Neural progenitor cell (in vitro differentiated cells): ENCODE data around the gene CDK1. TPM values are rescaled to one million over a fixed set of nuclear protein-coding genes. Genes with fewer than 3 reads are reported as not detected.

ENCODE experiments used
- DNase-seq: peaks from one replicate; pipeline ENCODE4 v3.0.0-alpha.2; 2016; ENCODE audit warnings: low spot score
- H2AFZ ChIP-seq: fragments of 200-600 bp; sonication (generic); replicated peaks from 2 replicates; pipeline ENCODE4 v1.6.1; 2016; ENCODE audit warnings: antibody characterized with exemption
- H3F3A ChIP-seq: fragments of 200-600 bp; sonication (generic); 2 replicates; pipeline ENCODE4 v1.6.1; 2016; ENCODE audit warnings: antibody characterized with exemption, low read depth
- H3K27ac ChIP-seq: fragments of 200-600 bp; sonication (generic); 2 replicates; pipeline ENCODE4 v1.5.1; 2016; ENCODE audit warnings: mild to moderate bottlenecking
- H3K27me3 ChIP-seq: fragments of 200-600 bp; sonication (generic); 2 replicates; pipeline ENCODE4 v1.6.1; 2016; ENCODE audit warnings: mild to moderate bottlenecking, moderate library complexity
- H3K36me3 ChIP-seq: fragments of 200-600 bp; sonication (generic); 2 replicates; pipeline ENCODE4 v1.5.1; 2016
- H3K4me1 ChIP-seq: fragments of 200-600 bp; sonication (generic); 2 replicates; pipeline ENCODE4 v1.6.1; 2016; ENCODE audit warnings: mixed run types
- H3K4me2 ChIP-seq: fragments of 200-600 bp; sonication (generic); 2 replicates; pipeline ENCODE4 v1.6.1; 2016
- H3K4me3 ChIP-seq: fragments of 200-600 bp; sonication (generic); 2 replicates; pipeline ENCODE4 v1.5.1; 2016
- H3K79me2 ChIP-seq: fragments of 200-600 bp; sonication (generic); 2 replicates; pipeline ENCODE4 v1.6.1; 2016; ENCODE audit warnings: low read depth
- H3K9ac ChIP-seq: fragments of 200-600 bp; sonication (generic); 2 replicates; pipeline ENCODE4 v1.6.1; 2016
- H3K9me3 ChIP-seq: fragments of 200-600 bp; sonication (generic); 2 replicates; pipeline ENCODE4 v1.5.1; 2016; ENCODE audit warnings: low read depth
- H4K20me1 ChIP-seq: fragments of 200-600 bp; sonication (generic); 2 replicates; pipeline ENCODE4 v1.6.1; 2016; ENCODE audit warnings: low read depth
- H3K27ac Mint-ChIP-seq: 3 replicates; pipeline ENCODE4 v1.8.0; 2021; ENCODE audit warnings: mixed read lengths
- H3K27me3 Mint-ChIP-seq: 2 replicates; pipeline ENCODE4 v1.8.0; 2022; ENCODE audit warnings: low read depth, mild to moderate bottlenecking, inconsistent platforms, moderate library complexity, mixed read lengths; ENCODE audit not compliant: insufficient read depth
- H3K36me3 Mint-ChIP-seq: 3 replicates; pipeline ENCODE4 v1.8.0; 2021; ENCODE audit warnings: mixed read lengths
- H3K4me1 Mint-ChIP-seq: 3 replicates; pipeline ENCODE4 v1.8.0; 2021; ENCODE audit warnings: mixed read lengths
- H3K4me3 Mint-ChIP-seq: 3 replicates; pipeline ENCODE4 v1.8.0; 2021; ENCODE audit warnings: mild to moderate bottlenecking, moderate library complexity, mixed read lengths
- H3K9me3 Mint-ChIP-seq: 3 replicates; pipeline ENCODE4 v1.8.0; 2020; ENCODE audit warnings: mixed read lengths
- EZH2 ChIP-seq: fragments of 200-600 bp; sonication (generic); IDR thresholded peaks from 2 replicates; pipeline ENCODE4 v1.6.1; 2017; ENCODE audit warnings: antibody characterized with exemption, mild to moderate bottlenecking, moderate library complexity
- EZH2phosphoT487 ChIP-seq: fragments of 200-600 bp; sonication (generic); IDR thresholded peaks from 2 replicates; pipeline ENCODE4 v1.6.1; 2017; ENCODE audit warnings: antibody characterized with exemption
- total RNA-seq: library from RNA; depleted of rRNA; stranded (reverse); fragments of >200 nt; gene quantifications from 2 replicates; pipeline ENCODE4 v1.2.3, GENCODE V29; 2015; ENCODE audit warnings: low replicate concordance
- TF ChIP-seq, protein P1 (sequence below): fragments of 200-600 bp; sonication (generic); IDR thresholded peaks from 2 replicates; pipeline ENCODE4 v1.5.1; 2017; ENCODE audit warnings: antibody characterized with exemption, mild to moderate bottlenecking

CDK1 gene
- total RNA-seq, 1 donor from 2014 or later, result 421 TPM

DNA sequence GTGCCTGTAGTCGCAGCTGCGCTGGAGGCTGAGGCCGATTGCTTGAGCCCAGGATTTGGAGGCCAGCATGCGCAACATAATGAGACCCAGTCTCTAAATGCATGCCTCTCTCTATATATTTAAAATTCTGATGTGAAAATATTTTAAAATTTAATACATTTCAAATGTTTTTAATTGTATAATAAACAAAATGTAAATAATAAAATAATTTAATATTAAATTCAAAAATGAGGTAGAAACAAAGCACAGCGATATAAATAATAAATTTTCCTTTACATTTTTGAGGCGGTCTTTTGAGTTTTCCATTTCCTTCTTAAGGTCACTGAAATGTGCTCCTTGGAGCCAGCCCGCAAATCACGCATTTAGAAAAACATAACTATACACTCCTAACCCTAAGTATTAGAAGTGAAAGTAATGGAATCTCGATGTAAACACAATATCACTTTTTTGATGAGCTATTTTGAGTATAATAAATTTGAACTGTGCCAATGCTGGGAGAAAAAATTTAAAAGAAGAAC is 523 bp upstream of the CDK1 start:
- H3K36me3 Mint-ChIP-seq, result peaks cover 11% of the 10 kb centered on the region
- Histone ChIP-seq H2AFZ (peak overlapping the region; percentile 84), H4K20me1 (peaks cover 40% of the 10 kb centered on the region), H3K79me2 (peaks cover 45% of the 10 kb centered on the region), H3K4me2 (peak overlapping the region; percentile 73), H3K27me3 (no peaks in the 10 kb centered on the region), H3K4me3 (peak overlapping the region; percentile 88), H3K27ac (no peak overlapping the region), H3K36me3 (peaks cover 8% of the 10 kb centered on the region), H3K9ac (no peak overlapping the region), H3F3A (peaks cover 6% of the 10 kb centered on the region), H3K4me1 (peaks cover 23% of the 10 kb centered on the region), H3K9me3 (no peaks in the 10 kb centered on the region)
- H3K4me3 Mint-ChIP-seq, result peak overlapping the region; percentile 99
- H3K27ac Mint-ChIP-seq, result peak overlapping the region; percentile 99
- H3K27me3 Mint-ChIP-seq, result no peaks in the 10 kb centered on the region
- no peak for DNase-seq
- H3K4me1 Mint-ChIP-seq, result peaks cover 26% of the 10 kb centered on the region
- TF ChIP-seq, protein P1, sequence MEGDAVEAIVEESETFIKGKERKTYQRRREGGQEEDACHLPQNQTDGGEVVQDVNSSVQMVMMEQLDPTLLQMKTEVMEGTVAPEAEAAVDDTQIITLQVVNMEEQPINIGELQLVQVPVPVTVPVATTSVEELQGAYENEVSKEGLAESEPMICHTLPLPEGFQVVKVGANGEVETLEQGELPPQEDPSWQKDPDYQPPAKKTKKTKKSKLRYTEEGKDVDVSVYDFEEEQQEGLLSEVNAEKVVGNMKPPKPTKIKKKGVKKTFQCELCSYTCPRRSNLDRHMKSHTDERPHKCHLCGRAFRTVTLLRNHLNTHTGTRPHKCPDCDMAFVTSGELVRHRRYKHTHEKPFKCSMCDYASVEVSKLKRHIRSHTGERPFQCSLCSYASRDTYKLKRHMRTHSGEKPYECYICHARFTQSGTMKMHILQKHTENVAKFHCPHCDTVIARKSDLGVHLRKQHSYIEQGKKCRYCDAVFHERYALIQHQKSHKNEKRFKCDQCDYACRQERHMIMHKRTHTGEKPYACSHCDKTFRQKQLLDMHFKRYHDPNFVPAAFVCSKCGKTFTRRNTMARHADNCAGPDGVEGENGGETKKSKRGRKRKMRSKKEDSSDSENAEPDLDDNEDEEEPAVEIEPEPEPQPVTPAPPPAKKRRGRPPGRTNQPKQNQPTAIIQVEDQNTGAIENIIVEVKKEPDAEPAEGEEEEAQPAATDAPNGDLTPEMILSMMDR, result no peak
- TF ChIP-seq EZH2phosphoT487 (no peak), EZH2 (no peak)
- no peaks in the 10 kb centered on the region for H3K9me3 Mint-ChIP-seq

DNA sequence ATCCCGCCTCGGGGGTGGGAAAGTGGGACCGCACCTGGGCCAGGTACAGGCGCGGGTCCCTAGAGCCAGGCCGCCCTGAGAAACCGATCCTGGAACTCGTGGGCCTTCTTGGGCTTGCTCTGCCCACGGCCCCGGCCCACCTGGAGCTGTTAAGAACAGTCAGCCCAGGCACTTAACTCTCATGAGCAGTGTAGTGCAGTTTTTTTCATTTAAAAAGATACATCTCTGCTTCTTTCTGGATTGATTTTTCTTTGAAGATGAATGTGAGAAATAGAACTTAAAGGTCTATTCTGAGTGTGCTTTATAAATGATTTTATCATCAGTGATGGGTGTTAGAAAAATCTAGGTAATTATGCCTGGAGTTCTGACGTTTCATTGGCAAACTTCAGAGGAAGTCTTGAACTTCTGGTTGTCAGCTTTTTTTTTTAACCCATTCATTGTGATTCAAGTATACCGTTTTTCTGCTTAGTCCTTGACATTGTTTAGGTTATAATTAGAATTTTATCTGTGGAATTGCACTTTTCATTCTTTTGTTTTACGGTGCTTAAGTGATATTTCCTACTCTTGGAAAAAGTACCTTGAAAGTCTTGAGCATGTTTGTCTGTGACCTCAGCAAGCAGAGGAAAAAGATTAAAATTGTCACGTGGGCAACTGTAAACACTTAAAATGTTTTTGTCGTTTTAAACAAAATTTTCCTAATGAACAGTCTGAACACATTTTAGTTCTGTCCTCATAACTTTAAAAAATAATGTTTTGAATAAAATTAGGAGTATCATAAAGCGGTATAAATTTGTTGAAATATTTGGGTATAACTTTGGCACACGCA is 906 bp downstream of the CDK1 start:
- Histone ChIP-seq H3K27ac (peak overlapping the region; percentile 59), H3K79me2 (peaks cover 59% of the 10 kb centered on the region), H3K4me1 (peaks cover 23% of the 10 kb centered on the region), H3K9me3 (no peaks in the 10 kb centered on the region), H3K4me3 (peak overlapping the region; percentile 88), H4K20me1 (peaks cover 54% of the 10 kb centered on the region), H3K9ac (peak overlapping the region; percentile 68), H3F3A (peaks cover 6% of the 10 kb centered on the region), H3K36me3 (peaks cover 15% of the 10 kb centered on the region), H3K27me3 (no peaks in the 10 kb centered on the region), H2AFZ (peak overlapping the region; percentile 60), H3K4me2 (peak overlapping the region; percentile 91)
- no peak for DNase-seq
- H3K27ac Mint-ChIP-seq, result peak overlapping the region; percentile 90
- no peak for TF ChIP-seq EZH2
- H3K27me3 Mint-ChIP-seq, result no peaks in the 10 kb centered on the region
- H3K4me3 Mint-ChIP-seq, result peak overlapping the region; percentile 99
- H3K4me1 Mint-ChIP-seq, result peaks cover 27% of the 10 kb centered on the region
- H3K9me3 Mint-ChIP-seq, result no peaks in the 10 kb centered on the region
- H3K36me3 Mint-ChIP-seq, result peaks cover 22% of the 10 kb centered on the region

DNA sequence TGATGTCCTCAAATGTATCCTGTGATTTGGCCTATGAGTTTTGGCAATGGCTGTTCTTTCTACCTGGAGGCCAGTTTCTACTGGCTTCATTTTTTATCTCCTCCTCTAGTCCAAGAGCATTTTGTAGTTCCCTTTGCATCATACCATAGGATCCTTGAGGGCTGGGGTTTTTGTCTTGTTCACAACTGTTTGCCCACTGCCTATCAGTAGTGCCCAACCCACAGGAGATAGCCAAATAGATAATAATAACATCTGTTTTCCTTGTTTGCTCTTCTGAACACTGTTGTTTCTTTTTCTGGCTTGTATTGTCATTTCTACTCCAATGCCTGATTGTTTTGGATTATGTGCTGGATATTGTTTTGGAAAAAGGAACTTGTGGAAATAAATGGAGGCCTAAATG is 3.4 kb downstream of the CDK1 start:
- Mint-ChIP-seq H3K27me3 (no peaks in the 10 kb centered on the region), H3K36me3 (peaks cover 34% of the 10 kb centered on the region), H3K9me3 (no peaks in the 10 kb centered on the region), H3K27ac (no peak overlapping the region), H3K4me1 (peaks cover 27% of the 10 kb centered on the region), H3K4me3 (peak overlapping the region; percentile 55)
- H3K4me3 ChIP-seq, result peak overlapping the region; percentile 88
- TF ChIP-seq, protein P1, result no peak
- no peak for TF ChIP-seq EZH2
- TF ChIP-seq EZH2phosphoT487, result no peak
- peaks cover 78% of the 10 kb centered on the region for H4K20me1 ChIP-seq
- H3K9me3 ChIP-seq, result no peaks in the 10 kb centered on the region
- peaks cover 6% of the 10 kb centered on the region for H3F3A ChIP-seq
- H3K27ac ChIP-seq, result no peak overlapping the region
- peaks cover 23% of the 10 kb centered on the region for H3K4me1 ChIP-seq
- peaks cover 30% of the 10 kb centered on the region for H3K36me3 ChIP-seq
- H3K27me3 ChIP-seq, result no peaks in the 10 kb centered on the region
- H3K79me2 ChIP-seq, result peaks cover 84% of the 10 kb centered on the region
- no peak overlapping the region for H2AFZ ChIP-seq
- no peak overlapping the region for H3K9ac ChIP-seq
- peak overlapping the region; percentile 91 for H3K4me2 ChIP-seq
- DNase-seq, result no peak

DNA sequence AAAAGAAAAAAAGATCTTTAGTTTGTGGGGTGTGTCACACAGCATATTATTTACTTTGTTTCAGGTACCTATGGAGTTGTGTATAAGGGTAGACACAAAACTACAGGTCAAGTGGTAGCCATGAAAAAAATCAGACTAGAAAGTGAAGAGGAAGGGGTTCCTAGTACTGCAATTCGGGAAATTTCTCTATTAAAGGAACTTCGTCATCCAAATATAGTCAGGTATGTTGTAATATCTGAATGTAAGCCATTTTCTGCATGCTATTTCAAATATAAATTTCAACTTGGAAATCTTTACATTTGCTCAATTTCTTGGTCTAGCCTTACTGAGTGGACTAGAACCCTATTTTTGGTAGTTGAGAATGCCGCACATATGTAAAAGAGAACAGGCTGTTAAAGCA is 6.4 kb downstream of the CDK1 start:
- H3K9me3 ChIP-seq, result no peaks in the 10 kb centered on the region
- H3K27ac Mint-ChIP-seq, result no peak overlapping the region
- no peaks in the 10 kb centered on the region for H3K9me3 Mint-ChIP-seq
- no peak overlapping the region for H3K27ac ChIP-seq
- no peak overlapping the region for H3K4me3 ChIP-seq
- peaks cover 54% of the 10 kb centered on the region for H3K36me3 ChIP-seq
- H3K9ac ChIP-seq, result no peak overlapping the region
- TF ChIP-seq, protein P1, result no peak
- no peak for TF ChIP-seq EZH2phosphoT487
- no peak for TF ChIP-seq EZH2
- H3K27me3 Mint-ChIP-seq, result no peaks in the 10 kb centered on the region
- H4K20me1 ChIP-seq, result peaks cover 97% of the 10 kb centered on the region
- peaks cover 3% of the 10 kb centered on the region for H3F3A ChIP-seq
- DNase-seq, result no peak
- H3K4me1 Mint-ChIP-seq, result peaks cover 24% of the 10 kb centered on the region
- H3K4me2 ChIP-seq, result no peak overlapping the region
- no peaks in the 10 kb centered on the region for H3K27me3 ChIP-seq
- H3K36me3 Mint-ChIP-seq, result peaks cover 53% of the 10 kb centered on the region
- peaks cover 27% of the 10 kb centered on the region for H3K4me1 ChIP-seq
- H3K79me2 ChIP-seq, result peaks cover 100% of the 10 kb centered on the region
- H3K4me3 Mint-ChIP-seq, result no peak overlapping the region
- no peak overlapping the region for H2AFZ ChIP-seq
